Colonic mucosa (tissue), 4 donors: Measurements from ENCODE around the gene RPL12. TPM values are rescaled to one million over a fixed set of nuclear protein-coding genes. Genes with fewer than 3 reads are reported as not detected.

Source experiments
- DNase-seq: peaks from one replicate; pipeline ENCODE4 v3.0.0-alpha.2; 2020
- H3K27ac ChIP-seq: fragments of 200-600 bp; one replicate; pipeline ENCODE4 v1.8.0; 2021
- H3K27me3 ChIP-seq: fragments of 200-600 bp; one replicate; pipeline ENCODE4 v1.8.0; 2021
- H3K36me3 ChIP-seq: fragments of 200-600 bp; one replicate; pipeline ENCODE4 v1.8.0; 2021
- H3K4me1 ChIP-seq: fragments of 200-600 bp; one replicate; pipeline ENCODE4 v1.8.0; 2021; ENCODE audit warnings: mild to moderate bottlenecking
- H3K4me3 ChIP-seq: fragments of 200-600 bp; one replicate; pipeline ENCODE4 v1.8.0; 2021
- H3K9ac ChIP-seq, 2 donors: one replicate each; pipeline ENCODE4 v1.7.0; 2013; ENCODE audit warnings: control low read depth in 2 of 2, low read depth in 2 of 2, low read length in 2 of 2
- H3K9me3 ChIP-seq: fragments of 200-600 bp; one replicate; pipeline ENCODE4 v1.8.0; 2021
- intact Hi-C: fragments of 100-400 bp; cut with DNase I; formaldehyde crosslinking; loops from one replicate; pipeline ENCODE4 v1.14.1; 2022
- total RNA-seq, 2 donors: library from RNA; stranded (reverse); fragmentation: NEBNext Ultra II Directional in 1 of 2; extraction: Animal tissue kit (Norgen Biotek cat#: 25700) in 1 of 2; gene quantifications; one replicate each; pipeline ENCODE4 v1.2.1, GENCODE V29; 2021
- TF ChIP-seq, protein P1 (sequence below): fragments of 200-600 bp; IDR thresholded peaks from one replicate; pipeline ENCODE4 v1.8.0; 2022; ENCODE audit warnings: antibody characterized with exemption, mild to moderate bottlenecking
- donor health status: healthy.
- donor health status: DM: no; HTN: no; CAD: no.
- donor health status: DM: no; HTN: no; CAD: no.

The RPL12 gene
- total RNA-seq, 2 donors from 2014 or later = 916 to 973 TPM

DNA sequence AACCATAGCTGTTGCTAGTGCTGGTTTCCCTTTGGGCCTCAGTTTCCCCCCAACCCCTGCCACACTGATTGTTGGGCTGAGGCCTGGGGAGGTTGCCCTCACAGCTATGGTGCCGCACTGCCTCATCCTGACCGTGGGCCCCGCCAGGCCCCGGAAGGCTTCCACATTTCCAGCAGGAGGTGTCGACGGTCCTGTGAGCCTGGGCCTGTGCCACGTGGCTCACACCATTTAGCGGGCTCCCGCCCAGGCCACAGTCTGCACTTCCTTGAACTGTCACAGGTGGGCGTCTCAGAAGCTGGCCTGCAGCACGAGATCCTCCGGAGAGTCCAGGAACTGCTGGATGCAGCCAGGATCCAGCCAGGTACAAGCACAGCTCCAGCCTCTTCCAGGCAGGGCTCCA lies 45.8 kb upstream of the RPL12 start:
- no peak overlapping the region for H3K27ac ChIP-seq
- H3K9me3 ChIP-seq = no peaks in the 10 kb centered on the region
- no peak for DNase-seq
- TF ChIP-seq, protein P1, sequence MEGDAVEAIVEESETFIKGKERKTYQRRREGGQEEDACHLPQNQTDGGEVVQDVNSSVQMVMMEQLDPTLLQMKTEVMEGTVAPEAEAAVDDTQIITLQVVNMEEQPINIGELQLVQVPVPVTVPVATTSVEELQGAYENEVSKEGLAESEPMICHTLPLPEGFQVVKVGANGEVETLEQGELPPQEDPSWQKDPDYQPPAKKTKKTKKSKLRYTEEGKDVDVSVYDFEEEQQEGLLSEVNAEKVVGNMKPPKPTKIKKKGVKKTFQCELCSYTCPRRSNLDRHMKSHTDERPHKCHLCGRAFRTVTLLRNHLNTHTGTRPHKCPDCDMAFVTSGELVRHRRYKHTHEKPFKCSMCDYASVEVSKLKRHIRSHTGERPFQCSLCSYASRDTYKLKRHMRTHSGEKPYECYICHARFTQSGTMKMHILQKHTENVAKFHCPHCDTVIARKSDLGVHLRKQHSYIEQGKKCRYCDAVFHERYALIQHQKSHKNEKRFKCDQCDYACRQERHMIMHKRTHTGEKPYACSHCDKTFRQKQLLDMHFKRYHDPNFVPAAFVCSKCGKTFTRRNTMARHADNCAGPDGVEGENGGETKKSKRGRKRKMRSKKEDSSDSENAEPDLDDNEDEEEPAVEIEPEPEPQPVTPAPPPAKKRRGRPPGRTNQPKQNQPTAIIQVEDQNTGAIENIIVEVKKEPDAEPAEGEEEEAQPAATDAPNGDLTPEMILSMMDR = no peak
- H3K4me1 ChIP-seq = peaks cover 3% of the 10 kb centered on the region
- intact Hi-C loops = no loop called here
- no peak overlapping the region for H3K9ac ChIP-seq
- no peak overlapping the region for H3K4me3 ChIP-seq
- no peaks in the 10 kb centered on the region for H3K27me3 ChIP-seq
- peaks cover 3% of the 10 kb centered on the region for H3K36me3 ChIP-seq

DNA sequence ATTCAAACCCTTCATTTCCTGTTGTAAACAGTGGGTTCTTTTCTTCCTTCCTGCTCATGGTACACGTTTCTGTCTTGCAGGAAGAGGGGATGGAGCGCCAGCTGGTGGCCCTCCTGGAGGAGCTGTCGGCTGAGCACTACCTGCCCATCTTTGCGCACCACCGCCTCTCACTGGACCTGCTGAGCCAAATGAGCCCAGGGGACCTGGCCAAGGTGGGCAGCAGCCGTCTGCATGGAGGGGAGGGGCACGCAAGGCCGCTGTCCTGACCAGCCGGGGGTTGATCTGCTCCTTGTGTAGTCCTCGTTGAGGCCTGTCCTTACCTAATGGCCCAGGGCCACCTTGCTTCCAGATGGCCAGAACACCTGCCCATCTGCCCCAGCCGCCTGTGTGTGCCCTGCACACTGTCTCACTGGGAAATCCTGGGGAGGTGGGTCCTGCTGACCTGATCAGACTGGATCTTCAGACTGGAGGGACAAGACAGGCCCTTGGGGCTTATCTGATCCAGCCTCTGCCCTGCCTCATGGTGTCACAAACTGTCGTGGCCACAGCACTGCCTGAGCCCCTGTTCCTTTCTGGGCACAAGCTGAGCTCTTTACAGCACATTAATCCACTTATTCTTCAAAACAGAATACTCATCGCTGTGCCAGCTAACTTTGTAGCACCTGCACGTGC lies 44.8 kb upstream of the RPL12 start:
- no peaks in the 10 kb centered on the region for H3K27me3 ChIP-seq
- H3K9me3 ChIP-seq = no peaks in the 10 kb centered on the region
- peak overlapping the region; percentile 74 for H3K27ac ChIP-seq
- H3K4me3 ChIP-seq = no peak overlapping the region
- intact Hi-C loops = no loop called here
- peaks cover 3% of the 10 kb centered on the region for H3K4me1 ChIP-seq
- no peak for DNase-seq
- TF ChIP-seq, protein P1 = no peak
- peak overlapping the region; percentile 35 to 90 for H3K9ac ChIP-seq
- H3K36me3 ChIP-seq = peaks cover 3% of the 10 kb centered on the region

DNA sequence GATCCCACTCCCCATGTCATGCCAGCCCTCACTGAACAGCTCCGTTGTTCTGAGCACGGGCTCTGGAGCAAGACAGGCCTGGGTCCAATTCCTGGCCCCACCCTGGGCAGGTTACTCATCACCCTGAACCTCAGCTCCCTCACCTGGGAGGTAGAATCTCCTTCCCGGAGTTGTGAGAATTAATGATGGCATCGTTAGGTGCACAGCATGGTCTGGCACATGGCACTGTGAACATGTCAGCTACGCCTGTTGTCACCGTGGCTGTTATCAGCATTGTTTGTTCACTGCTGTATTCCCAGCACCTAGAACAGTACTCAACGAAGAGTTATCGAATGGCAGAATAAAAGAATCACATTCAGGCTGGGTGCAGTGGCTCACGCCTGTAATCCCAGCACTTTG lies 43.1 kb upstream of the RPL12 start:
- Histone ChIP-seq H3K9me3 (no peaks in the 10 kb centered on the region), H3K36me3 (no peaks in the 10 kb centered on the region), H3K4me1 (peaks cover 3% of the 10 kb centered on the region), H3K9ac (no peak overlapping the region), H3K27ac (no peak overlapping the region), H3K27me3 (no peaks in the 10 kb centered on the region), H3K4me3 (no peak overlapping the region)
- TF ChIP-seq, protein P1 = no peak
- intact Hi-C loops = no loop called here
- DNase-seq = no peak

DNA sequence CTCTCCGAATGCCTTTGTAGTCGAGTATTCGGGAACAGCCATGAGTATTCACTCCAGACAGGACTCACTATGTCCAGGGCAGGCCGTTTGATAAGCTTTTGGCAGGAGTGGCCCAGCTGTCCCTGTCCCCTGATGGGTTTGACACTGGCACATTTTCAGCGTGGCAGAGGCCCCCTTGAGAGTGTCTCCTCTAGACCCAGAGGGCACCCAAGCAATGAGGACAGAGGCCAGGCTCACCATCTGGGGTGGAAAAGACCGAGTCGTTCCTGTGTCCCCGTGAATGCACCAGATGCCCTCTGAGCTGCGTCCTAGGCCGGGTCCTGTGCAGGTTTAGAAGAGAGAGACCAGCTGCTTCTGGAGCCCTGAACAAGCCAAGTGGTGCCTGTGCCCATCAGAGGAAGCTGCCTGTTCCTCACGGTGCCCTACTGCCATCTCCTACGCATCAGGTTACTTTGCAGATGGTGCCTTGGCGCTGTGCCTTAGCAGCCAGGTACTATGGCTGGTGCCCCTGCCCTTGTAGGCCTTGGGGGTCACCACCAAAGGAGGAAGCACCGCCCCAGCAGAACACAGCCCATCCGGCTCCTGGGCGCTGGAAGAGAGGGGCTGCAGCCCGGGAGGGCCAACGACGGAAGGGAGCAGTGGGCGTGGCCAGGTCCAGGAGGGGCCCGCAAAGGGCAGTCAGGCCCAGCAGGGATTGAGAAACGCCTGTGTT lies 42.5 kb upstream of the RPL12 start:
- H3K4me3 ChIP-seq = no peak overlapping the region
- H3K9ac ChIP-seq = no peak overlapping the region
- peaks cover 3% of the 10 kb centered on the region for H3K4me1 ChIP-seq
- no peak overlapping the region for H3K27ac ChIP-seq
- no peaks in the 10 kb centered on the region for H3K36me3 ChIP-seq
- intact Hi-C loops = no loop called here
- no peaks in the 10 kb centered on the region for H3K9me3 ChIP-seq
- H3K27me3 ChIP-seq = no peaks in the 10 kb centered on the region
- DNase-seq = no peak
- TF ChIP-seq, protein P1 = no peak

DNA sequence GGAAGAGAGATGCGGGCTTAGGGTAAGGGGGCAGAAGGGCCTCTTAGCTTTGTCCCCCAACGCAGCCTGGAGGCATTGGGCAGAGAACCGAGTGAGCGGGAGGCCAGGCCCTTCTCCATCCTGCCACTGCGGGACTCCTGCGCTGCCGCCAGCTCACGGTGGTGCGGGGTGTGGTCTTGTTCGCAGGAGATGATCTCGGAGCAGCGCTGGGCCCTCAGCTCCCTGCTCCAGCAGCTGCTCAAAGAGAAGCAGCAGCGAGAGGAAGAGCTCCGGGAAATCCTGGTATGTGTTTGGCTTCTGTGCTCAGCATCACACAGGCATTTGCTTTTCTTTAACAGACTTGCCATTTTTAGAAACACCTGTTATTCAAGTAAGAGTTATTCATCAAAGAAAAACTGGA lies 41.4 kb upstream of the RPL12 start:
- intact Hi-C loops = no loop called here
- H3K27me3 ChIP-seq = no peaks in the 10 kb centered on the region
- H3K27ac ChIP-seq = no peak overlapping the region
- TF ChIP-seq, protein P1 = no peak
- no peak for DNase-seq
- no peak overlapping the region for H3K4me3 ChIP-seq
- H3K36me3 ChIP-seq = no peaks in the 10 kb centered on the region
- H3K4me1 ChIP-seq = peaks cover 3% of the 10 kb centered on the region
- no peak overlapping the region for H3K9ac ChIP-seq
- no peaks in the 10 kb centered on the region for H3K9me3 ChIP-seq
